HG02571 (cell line): Measurements from ENCODE around the gene GAB2.
"Not testable (repeated sequence)": the region's sequence is repeated elsewhere in the genome, so short reads cannot be mapped to it uniquely, and the experiment has no call there.

Experiments
- ATAC-seq: cut with Tn5 transposase; IDR thresholded peaks from one replicate; pipeline ENCODE4 v1.9.1; 2021; ENCODE audit warnings: mild to moderate bottlenecking, moderate library complexity; ENCODE audit not compliant: unreplicated experiment

GAB2 gene

DNA sequence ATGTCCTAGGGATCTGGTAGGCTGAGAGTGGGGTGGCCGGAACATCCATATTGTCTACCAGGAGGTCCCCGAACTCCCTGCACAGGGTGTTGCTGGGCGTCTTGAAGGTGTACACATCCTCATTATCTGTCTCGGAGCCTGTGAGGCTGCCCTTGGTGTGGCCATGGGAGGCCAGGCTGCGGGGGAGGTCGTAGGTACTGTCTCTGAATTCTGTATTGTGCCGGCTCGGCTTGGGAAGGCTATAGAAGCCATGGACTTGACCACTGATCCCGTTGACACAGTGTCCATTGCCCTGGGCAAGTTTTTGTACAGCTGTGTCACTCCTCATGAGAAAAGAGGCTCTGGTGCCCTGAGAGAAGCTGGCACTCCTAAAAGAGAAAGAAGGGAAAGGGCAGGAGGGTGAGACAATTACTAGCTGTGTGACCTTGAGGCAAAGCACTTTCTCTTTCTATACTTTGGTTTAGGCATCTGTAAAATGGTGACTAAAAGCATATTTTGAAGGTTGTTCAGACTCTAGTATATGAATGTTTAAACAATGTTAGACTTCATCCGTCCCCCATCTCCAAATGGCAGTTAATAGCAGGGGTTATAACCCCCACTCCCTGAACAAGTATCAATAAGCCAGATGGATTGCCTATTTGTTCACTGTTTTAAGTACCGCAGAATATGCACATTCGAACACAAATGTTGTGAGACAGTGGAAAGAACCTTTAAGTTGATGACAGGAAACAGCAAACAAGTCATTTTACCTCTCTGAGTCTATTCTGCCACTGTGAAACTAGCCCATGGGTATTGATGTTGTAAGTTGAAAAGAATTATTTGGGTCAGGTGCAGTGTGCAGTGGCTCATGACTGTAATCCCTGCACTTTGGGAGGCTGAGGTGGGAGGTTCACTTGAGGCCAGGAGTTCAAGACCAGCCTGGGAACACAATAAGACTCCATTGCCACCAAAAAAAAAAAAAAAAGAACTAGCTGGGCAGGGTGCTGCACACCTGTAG is 190.6 kb downstream of the GAB2 start:
- ATAC-seq: no peak

DNA sequence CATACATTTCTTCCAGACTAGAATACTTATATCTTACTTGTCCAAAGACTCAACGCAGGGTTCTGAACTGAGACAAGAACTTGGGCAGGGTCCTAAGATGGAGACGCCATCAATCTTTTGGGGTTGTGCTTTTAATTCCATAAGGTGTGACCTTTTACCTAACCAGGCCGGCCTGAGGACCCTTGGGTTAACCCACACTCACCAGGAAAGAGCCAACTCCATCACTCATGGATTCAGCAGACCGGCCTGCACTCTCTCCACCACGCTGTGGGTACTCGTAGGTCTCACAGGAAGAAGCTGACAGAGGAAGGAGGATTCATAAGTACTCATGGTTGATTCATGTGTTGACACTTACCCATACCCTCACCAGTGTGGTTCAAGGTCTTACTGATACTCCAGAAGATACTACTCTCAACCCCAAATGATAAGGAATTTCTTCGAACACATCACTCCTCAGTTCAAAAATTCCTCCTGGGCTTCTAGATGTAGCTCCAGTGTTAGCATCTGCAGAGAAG is 192.7 kb downstream of the GAB2 start:
- ATAC-seq: no peak

DNA sequence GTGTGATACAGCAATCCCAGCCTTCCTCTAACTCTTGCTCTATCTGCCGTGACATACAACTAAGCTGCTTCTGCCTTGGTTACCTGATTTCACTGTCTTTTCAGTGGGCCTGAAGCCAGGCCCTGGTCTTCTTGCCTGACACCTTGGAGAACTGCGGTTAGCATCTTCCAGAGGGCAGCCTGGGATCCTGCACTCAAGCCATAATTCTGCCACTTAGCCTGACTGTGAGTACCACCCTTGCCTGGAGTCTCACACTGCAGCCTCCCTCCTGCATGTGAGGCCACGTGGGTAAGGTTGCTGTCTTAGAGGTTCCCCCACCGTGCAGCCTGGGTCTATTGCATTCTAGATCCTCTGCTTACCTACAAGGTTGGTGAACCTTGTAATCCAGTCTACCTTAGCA is 193.1 kb downstream of the GAB2 start:
- no peak for ATAC-seq

DNA sequence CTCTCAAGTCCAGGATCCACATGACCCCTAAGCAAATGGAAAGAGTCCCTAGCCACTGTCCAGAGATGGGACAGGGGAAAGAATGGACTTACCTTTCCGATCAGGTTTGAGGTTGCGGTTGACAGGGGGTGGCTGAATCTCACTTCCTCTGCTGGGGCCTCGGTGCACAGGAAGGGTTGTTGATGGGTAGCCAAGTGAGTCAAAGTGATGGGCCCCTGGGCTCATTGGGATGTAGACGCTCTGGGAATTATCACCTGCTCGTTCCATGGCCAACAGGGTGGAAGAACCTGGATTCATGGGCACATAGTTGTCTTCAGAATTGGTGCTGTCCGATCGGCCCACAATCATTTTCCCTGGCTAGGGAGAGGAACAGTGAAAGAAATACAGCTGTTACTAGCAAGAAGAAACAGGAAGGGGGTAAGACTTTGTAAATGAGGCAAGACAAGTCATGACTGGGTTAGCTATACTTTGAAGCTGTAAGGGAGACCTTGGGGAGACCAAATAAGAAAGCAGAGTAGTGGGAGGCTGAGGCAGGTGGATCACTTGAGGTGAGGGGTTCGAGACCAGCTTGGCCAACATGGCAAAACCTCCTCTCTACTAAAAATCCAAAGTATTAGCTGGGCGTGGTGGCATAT is 194.2 kb downstream of the GAB2 start:
- ATAC-seq: peak; percentile 69

DNA sequence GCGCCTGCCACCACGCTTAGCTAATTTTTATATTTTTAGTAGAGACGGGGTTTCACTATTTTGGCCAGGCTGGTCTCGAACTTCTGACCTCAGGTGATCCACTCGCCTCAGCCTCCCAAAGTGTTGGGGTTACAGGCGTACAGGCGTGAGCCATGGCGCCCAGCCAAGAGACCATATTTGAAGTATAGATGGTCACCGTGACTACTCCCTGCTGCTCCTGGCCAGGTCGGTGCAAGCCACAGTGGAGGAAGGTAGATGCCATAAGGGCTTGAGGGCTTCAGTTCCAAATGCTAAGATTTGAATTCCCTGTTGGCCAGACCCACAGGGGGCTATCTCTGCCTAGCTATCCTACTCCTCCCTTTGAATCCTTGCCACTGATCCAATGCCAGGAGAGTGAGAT is 194.9 kb downstream of the GAB2 start:
- not testable (repeated sequence) for ATAC-seq

DNA sequence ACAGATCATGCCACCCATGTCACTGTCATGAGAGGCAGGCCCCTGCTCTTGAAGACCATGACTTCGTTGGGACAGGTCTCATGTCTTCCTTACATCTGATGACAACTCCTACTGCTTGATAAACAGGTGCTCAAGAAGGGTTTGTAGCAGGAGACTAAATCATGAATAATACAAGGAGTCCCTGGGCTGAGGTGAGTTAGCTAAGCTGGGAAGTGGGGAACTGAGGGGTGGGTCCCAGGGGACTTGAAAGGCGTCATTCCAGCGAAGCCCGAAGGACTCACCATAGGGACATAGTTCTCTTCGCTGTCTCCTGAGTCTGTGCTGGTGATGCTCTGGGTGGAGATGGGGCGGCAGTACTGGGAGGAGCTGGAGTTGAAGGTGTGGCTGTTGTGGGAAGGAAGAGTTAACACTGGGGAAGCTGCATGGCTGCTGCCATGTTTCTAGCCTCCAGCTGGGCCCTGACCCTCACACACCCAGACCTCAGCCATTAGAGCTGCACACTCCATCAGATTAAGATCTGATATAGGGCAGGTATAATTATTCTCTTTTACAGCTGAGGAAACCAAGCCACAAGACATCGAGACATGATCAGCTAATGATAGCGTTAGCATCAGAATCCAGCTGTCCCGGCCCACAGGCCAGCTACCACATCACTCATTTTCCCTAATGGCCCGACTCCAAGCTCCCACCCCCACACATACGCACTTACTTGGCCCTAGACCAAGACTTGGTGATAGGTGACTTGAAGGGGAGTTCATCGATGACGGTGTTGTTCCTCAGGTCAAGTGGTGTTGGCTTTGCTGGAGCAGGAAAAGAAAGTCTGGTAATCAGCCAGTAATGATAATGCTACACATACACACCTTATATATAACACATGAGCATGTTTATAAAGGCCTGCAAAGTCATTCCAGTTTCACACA is 196.0 kb downstream of the GAB2 start:
- ATAC-seq: no peak

DNA sequence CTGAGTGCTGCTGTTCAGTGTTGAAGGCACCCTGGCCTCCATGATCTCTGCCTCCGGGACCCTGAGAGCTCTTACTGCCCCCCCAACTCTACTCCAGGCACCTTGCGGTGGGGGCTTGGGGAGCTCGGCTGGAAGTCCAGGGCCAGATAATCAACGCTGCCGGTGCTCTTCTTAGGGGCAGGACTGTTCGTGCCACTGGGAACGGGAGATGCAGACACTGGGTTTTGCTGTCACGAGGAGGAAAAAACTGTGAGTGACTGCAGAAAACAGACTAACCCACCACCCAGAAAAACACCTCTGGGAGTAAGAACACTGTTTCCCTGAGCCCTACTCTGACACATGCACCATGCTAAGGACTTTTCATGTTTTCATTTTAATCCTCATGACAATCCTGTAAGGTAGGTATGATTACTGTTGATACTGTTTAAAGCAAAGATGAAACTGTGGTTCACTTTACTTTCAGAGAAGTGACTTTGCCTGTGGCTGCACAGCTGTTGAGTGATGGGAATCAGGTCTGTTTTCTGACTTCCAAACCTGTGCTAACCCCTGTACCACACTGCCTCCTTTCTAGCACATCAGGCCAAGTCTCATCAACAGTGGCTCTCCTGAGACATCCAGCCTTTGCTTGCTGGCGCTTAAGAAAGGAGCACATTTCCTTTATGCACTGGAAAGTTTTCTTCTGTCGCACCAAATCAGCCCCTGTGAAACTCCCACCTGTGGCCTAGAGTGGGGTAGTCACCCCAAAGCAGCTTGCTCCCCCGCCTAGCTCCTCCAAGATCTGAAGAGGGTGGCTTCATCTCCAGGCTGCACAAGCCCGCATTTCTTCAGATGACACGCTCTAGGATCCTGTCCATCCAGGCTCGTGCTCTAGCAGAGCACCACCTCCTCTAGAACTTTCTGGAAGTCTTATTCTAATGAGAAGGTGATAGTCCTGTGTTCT is 197.1 kb downstream of the GAB2 start:
- no peak for ATAC-seq

DNA sequence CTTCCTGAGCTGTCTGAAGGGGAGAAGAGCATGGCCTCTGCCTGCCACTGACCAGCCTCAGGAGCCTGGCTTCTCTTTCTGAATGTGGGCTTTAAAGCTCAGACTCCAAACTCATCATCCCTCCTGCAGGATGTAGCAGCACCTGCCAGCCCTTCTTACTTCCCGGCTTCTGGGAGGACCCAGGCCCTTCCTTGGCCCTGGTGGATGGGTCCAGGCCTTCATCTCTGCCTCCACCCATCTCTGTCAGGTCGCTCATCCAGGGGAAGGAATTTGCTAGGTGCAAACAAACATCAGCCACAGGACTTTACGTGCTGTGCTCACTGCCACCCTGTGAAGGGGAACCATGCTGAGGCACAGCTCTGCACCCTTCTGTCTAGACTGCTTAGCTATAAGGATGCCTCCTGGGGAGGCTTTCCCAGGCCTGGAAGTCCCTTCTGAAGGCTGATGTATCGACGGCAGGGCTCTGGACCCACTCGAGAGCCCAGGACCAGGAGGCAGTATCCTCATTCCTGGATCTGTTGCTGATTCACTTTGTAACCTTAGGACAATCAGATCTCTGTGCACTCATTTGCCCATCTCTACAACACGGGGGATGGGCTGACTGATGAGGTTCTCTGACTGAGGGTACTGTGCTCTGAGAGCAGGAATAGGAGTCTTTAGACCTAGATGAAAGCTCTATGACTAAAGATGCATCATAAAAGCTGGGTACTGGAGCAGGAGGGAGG is 198.0 kb downstream of the GAB2 start:
- no peak for ATAC-seq

DNA sequence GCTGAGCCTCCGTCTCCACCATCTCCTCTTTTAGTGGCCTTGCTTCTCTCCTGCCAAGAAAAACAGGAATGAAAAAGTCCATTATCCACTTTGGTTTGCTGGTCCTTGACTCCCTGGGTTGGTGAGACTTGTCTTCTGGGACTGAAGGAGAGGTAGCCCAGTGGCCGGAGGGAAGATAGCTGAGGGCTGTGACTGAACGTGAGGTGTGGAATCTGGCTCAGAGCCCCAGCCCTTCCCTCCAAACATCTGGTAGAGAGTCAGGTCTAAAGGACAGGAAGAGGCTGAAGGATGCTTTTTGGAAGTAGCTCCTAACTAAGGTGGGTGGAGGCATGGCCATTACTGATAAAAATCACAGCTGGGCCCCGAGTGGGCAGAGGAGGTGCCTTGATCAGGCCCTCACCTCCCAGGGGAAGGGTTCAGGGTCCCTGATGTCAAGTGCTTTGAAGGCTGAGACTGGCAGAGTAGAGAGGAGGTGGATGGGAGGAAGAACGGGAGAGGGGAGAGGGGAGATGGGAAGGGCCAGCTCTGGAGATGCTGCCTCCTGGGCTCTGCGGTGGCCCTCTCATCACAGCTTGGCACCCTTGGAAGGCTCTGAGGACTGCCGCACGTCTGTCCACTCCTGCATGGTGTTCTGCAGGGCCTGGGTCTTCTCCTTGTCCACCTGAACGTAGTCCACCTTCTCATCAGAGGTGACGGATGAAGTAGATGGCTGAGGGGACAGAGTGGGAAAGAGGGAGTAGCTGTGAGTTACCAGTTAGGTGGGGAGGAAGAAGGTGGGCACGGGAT is 198.7 kb downstream of the GAB2 start:
- no peak for ATAC-seq

DNA sequence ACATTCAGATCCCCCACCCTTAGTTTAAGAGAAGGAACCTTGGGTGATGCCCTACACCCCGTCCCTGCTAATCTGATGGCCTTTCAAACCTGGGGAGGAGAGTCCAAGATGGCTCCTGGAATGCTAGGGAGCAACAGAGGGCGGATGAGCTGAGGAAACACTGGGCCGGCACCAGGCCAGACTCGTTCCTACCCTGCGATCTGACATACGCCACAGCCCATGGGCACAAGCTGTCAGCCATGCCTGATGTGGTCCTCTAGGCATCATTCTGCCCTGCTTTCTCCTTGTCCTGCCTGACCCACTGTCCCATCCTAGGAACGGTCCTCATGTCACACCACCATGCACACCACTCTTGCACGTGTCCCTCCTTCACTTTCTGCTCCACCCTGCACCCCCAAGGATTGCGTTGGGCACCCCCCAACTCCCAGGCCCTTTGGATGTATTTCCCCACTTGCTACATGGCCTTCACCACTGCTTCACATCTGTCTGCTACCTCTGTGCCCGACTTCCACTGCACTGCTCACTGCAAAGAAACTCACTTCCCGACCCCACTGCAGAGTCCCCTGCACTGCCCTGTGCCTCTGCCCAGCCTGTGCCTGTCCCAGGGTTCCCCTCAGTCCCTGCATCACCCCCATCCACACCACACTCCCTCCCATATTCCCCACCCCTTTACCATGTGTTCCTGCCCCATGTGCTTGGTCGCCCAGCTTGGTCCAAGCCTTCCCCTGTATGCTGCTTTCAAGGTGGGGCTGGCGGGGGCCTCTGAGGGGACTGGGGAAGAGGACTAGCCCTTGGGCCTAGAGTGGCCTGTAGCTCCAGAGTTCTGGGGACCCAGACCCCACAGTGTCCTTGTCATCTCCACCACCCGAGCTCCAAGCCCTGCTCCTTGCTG is 199.7 kb downstream of the GAB2 start:
- no peak for ATAC-seq

DNA sequence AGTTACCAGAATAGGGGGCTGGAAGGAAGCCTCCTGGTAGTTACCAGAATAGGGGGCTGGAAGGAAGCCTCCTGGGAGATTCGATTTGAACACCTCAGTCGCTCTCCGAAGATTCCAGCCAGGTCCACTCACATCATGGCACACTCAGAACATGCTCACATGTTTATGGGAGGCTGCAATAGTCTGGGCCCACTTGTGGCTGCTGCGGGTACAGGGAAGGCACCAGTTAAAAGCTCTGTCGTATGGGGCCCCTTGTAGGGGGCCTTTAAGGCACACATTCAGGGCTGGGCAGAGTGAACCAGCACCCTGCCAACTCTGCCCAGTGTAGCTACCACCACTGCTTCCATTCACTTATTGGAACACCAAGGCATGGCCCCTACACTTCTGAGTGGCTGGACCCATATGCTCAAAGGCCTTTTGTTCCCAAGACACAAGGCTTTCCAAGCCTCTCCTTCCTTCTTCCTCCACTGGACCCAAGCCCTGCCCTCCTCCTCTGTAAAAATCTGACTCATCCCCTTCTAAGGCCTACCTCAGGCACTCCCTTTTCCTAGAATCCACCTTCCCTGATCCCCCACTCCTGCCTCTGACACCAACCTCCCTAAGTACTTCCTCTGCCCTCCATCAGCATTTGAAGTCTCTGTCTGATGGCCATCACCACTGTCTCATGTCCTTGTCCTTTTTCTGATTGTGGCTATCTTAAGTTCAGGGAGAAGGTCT is 200.9 kb downstream of the GAB2 start:
- ATAC-seq: no peak

DNA sequence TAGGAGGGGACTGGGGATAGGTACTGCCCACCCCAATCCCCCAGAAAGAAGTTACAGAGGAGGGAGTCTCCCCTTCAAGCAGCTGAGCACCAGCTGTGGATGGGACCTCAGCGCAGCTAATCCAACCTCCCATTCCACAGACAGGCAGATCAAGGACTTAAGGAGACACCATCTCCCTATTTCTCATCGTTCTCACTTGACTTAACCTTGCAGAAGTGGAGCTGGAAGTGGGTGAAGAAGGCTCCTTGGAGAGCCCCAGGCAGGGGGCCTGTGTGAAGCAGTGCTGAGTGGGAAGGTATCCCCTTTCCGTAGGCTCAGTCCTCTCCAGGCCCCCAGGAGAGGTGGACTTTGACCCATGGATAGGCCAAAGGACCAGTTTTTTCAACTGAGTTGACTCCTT is 201.6 kb downstream of the GAB2 start:
- ATAC-seq: no peak

DNA sequence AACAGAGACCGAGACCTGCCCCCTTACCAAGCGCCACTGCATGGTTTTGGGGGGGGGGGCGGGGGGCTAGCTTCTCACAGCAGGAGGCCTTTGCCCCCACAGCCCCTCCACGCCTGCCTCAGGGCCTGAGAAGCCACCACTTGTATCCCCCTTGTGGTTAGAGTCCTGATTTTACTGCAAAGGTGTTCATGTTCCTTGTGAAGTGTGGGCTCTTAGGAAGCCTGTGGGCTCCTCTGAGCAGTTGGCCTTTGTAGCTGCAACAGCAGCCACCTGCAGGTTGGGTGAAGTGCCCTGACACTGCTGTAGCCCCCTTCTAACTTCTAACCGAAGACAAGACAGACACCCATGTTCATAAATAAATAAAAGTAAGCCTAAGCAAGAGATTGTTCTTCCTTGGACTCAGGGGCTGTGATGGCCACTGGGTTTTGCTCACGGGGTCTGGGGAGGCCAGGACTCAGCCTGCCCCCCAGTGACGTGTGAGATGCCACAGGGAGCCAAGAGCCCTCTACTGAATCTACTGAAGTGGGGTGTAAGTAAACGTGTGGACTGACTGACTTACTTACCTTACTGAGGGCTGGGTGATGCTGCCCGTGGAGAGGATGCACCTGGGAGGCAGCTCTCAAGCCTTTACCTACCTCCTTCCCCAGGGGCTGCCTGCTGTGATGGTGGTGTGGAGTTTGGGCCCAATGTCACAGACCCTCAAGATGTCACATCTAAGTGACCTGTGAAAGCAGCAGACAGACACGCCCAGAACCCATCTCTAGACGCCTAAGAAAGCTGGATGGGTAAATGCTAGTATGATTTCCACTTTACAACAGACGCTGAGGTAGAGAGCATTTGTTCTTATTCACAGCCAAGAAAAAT is 203.1 kb downstream of the GAB2 start:
- ATAC-seq: no peak

DNA sequence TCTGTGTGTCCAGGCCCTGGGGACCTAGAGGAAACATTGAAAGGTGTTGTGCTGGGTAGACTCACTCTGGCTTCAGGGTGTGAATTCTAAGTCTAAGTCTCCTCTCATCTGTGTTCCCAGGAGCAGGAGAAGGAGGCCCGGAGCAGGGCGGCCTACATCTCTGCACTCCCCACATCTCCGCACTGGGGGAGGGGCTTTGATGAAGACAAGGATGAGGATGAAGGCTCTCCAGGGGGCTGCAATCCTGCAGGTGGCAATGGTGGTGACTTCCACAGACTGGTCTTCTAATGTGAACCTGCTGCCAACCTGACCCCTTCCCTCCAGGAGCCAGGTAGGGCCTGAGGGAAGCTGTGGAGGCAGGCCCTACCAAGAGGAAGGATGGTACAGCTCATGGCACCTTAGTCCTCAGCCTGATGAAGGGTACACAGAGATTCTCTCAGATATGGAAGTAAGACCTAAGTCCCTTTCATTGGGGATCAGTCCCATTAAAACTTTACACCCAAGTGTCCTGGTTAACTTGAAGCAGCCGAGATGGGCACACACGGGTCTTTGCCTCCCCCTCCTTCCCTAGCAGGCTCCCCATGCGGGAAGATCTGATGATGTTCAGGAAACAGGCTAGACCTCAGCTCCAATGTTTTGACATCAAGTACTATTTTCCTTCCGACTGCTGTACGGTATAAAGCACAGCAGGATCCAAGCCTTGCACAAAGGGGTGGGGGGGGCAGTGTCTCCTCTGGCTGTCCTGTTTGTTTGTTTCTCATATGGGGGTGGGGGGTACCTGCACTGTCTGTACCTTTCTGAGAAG is 203.9 kb downstream of the GAB2 start:
- no peak for ATAC-seq
